Nucleus accumbens (tissue), 56 donors: Measurements from ENCODE around the gene ITFG2.

Experiments used
- DNase-seq, 56 donors: peaks; one replicate each; lab custom pipeline; 2025; lab: John Stamatoyannopoulos, UW

ITFG2 gene

DNA sequence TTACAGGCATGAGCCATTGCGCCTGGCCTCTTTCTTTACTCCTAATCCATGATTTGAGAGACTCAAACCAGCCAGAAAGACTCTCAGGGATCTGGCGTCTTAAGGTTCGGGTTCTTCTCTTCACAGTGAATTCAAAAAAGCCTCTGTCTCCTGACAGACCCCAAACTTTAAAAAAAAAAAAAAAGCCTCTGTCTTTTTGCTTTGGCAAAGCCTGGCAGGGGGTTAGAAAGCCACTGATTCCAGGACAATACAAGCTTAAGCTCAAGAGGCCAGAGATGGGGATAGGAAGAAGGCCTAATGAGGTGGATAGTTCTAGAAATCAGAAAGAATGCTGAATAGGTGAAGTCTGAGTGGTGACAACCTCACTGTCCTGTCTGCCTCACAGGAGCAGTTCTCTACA lies 13.6 kb downstream of the ITFG2 start:
- DNase-seq = no peak

DNA sequence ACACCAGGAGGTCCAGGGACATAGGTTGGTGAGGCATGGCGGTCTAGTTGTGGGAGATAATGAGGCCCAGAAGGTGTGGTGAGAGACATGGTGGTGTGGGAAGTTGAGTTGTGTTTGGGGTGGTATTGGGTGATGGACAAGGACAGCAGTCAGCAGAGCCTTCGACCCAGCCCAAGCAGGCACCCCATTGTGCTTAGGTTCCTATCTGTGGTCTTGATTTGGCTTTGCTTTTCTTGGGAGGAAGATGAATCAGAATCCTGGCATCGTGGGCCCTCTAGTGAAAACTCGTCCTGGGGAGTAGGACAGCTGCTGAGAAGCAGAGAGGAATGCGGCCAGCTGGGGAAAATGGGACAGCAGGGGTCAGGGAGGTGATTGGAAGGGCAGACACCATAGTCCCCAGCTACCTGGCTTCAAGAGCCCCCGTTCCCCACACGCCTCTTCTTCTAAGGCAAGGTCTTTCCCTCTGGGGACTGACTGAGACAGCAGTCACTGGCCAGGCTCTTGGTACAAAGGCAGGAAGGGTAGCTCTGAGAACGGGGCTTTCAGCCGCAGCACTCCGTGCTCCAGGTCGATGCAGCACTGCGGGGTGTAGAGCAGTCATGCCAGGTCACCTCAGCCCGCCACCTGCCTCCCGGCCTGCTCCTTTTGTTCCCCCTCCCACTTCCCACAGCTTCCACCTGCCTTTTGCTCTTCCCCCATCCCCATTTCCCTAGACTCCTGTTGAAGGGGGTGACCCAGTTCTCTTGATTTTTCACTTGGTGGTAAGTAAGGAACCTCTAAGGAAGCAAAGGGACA lies 14.4 kb downstream of the ITFG2 start:
- no peak for DNase-seq

DNA sequence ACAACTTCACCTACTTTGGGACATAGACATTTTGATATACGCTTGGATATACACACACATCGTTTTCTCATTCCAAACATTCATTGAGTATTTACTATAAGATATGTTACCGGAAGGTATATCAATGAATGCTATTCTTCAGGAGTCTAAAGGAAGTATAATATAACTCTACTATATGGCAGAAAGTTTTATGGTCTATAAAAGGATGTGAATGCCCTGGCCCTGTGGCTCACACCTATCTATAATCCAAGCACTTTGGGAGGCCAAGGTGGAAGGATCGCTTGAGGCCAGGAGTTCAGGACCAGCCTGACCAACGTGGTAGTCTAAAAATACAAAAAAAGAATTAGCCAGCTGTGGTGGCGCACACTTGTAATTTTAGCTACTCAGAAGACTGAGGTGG lies 16.8 kb downstream of the ITFG2 start:
- no peak for DNase-seq

DNA sequence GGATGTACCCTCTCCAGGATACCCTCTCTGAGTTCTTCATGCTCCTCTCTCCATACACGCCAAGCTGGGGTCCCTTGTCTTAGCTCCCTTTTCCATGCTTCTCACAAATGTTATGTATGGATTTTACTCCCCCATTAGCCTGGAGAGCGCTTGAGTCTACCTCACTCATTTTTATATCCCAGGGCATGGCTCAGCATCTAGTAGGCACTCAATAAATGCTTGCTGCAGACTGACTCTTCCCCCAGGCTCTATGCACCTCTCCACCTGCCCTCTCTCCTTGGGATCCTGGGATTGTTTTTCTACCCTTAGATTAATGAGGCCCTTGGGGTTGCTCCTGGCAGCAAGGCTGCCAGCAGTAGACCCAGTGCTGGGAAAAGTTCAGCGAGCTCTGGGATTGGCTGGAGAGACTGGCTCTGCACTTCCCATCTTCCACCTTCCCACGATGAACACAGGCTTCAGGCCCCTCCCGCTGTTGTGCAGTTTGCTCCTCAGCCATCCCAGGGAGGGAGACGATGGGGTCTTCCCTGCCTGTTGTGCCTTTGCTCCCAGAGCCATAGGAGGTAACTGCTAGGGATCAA lies 20.2 kb downstream of the ITFG2 start:
- no peak for DNase-seq

DNA sequence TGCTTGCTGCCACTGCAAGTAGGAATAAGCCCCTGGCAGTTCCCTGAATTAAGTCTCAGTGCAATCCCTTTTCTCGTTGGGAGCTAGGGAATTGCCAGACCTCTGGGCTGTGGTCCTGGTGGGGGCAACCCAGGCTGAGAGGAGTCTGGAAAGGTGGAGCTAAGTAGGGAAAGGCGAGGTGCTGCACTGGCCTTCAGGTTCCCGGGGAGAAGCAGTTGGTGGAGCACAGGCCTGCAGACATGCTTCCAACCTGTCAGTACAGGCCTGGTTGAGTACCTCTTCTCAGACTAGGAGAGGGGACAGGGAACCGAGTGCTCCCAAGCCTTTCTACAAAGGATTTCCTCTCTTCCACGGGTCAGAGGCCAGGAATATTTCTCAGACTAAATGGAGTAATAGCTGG lies 20.9 kb downstream of the ITFG2 start:
- no peak for DNase-seq

DNA sequence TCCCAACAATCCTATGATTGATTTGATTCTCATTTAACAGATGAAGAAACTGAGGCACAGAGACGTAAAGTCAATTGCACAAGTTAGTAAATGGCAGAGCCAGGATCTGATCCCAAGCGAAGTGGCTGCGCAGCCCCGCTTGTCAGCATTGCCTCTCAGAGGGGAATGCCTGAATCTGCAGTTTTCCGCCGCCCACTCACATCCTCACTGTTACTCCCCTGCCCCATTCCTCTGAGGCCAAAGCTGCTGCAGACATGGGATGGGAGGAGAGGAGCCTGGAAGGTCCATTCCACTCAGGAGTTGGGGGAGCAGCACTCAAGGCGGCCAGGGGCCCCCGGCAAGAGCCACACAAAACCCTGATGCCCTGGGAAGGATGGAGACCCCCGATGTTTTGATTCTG lies 21.3 kb downstream of the ITFG2 start:
- DNase-seq = peak in 4 of 56 donors; percentile 4 to 7 (median 7)

DNA sequence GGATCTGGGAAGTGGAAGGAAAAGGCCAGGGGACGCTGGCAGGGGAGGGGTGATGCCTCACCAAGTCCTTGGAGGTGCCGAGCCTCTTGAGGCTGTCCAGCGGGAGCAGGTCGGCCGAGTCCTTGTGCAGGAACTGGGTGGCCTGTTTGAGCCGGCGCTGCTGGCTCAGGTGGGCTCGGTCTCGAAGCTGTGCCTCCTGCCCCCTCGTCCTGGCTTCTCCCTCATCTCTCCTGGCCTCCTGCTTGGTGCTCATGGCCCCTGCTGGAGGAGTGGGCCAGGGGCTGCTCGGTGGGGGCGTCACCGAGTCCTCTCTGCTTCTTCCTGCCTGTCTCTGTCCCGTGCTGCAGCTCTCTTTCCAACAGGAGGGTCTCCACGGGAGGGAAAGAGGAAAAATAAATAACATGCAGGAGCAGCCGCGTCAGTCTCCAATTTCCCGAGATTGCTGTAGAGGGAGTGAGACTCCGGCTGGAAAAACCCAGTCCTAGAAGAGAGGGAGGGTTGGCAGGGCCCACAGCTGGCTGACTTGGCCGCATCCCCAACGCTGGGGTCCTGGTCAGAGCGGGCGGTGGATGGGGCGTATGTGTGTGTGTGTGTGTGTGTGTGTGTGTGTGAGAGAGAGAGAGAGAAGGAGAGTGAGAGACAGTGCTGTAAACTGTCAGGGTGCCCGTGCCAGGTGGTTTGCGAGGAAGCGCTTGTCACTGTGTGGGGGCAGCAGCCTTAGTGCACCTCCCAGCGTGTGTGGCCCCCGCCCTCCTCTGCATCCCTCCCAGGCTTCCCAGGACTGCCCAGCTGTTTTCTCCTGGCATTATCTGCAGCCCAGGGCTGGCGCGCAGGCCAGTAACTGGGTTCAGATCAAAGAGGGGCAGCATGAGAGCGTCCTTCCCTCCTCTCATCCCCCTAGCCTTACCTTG lies 22.4 kb downstream of the ITFG2 start, which contains the start of gene NRIP2:
TSS of gene NRIP2 (minus strand) at position 455 of the 911 bp plus-strand sequence. CDS start at position 403, 52 bp downstream.
- DNase-seq = peak in 50 of 56 donors; percentile 20 to 85 (median 62)

DNA sequence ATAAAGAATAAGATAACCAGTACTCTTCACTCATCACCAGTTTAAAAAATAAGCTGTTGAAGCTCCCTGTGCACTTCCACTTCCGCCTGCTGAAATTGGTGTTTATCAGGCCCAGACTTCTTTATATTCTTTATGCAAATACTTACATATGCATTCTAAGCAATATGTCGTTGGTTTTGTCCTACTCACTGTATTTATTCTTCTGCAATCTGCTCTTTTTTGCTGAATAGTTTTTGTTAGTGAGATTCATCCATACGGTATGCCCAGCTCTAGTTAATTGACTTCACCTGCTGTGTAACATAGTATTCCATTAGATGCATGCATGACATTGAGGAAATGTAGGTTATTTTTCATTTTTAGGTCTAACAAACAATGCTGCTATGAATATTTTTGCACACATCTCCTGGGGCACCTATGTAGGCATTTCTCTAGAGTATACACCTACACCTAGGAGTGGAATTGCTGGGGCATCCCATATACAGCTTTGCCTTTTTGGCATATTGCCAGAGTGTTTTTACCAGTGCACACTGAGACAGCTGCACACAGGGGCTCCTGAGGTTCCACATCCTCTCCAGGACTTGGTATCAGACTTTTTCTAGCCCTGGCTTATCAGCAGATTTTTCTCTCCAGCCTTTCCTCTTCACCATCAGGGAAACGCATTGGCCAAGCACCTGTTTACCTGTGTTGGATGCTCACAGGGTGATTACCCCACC lies 23.4 kb downstream of the ITFG2 start:
- DNase-seq = no peak

DNA sequence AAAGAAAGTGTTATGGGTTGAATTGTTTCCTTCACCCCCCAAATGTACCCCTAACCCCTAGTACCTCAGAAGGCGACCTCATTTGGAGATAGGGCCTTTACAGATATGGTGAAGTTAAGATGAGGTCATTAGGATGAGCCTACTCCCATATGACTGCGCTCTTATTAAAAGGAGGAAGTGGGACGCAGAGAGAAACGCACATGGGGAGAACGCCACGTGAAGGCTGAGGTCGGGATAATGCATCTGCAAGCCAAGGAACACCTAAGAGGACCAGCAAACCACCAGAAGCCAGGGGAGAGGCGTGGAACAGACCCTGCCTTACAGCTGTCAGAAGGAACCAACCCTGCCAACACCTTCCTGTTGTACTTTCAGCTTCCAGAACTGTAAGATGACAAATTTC lies 24.1 kb downstream of the ITFG2 start:
- no peak for DNase-seq

DNA sequence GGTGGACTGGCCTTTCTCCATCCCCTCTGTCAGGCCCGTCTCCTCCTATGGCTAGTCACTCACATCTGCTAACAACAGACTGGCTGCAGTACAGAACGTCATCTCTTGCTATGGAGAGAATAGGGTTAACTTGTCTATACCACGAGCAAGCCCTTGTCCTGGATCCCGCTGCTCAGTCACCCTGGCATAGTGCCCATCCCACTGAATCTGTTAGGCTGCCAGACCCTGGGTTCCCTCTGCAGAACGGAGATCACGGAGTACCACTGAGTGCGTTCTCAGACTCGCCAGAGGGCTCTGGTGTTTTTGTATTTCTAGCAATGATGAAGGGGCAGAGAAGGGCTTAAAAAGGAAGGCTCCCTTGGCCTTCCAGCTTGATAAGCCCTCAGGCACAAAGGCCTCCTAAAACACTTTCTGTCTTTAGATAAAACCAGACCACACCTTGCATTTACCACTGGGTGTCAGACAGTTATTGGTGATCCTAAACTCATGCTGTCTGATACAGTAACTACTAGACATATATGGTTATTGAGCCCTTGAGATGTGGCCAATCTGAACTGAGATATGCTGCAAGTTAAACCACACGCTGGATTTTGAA lies 28.7 kb downstream of the ITFG2 start:
- DNase-seq = peak in 2 of 56 donors; percentile 19 to 36

DNA sequence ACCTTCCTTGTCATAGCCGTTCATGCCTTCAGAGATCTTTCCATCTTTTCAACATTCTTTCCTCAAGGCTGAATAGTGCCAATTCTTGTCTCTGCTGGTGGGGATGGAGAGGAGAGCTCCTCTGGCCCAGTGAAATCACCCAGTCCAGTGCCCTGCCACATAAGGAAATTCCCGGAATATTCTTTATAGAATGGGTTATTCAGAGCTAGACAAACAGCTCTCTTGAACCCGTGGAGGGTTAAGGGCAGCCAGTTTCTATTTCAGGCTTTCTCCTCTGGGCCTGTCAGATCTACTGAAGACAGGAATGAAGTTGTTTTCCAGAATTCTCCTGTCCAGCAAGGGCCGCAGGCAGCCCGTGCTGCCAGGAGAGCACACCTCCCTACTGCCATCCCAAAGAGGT lies 30.5 kb downstream of the ITFG2 start:
- DNase-seq = no peak

DNA sequence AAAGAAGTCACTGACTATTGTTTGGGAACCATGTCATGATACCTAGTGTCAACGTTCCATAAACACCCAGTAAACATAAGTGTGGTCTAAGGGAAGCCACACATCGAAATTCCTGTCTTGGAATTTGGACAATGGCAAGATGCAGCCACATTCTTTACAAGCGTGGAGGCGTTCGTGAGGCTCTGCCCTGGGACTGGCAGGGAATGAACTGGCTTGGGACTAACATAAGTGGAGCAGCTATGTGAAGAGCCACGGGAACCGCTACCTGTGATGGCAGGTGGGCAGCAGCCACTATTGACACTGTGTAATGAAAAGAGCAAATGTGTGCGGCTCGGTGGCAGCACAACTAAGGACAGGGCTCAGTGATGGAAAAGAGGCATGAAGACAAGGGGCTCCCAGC lies 32.3 kb downstream of the ITFG2 start:
- DNase-seq = no peak

DNA sequence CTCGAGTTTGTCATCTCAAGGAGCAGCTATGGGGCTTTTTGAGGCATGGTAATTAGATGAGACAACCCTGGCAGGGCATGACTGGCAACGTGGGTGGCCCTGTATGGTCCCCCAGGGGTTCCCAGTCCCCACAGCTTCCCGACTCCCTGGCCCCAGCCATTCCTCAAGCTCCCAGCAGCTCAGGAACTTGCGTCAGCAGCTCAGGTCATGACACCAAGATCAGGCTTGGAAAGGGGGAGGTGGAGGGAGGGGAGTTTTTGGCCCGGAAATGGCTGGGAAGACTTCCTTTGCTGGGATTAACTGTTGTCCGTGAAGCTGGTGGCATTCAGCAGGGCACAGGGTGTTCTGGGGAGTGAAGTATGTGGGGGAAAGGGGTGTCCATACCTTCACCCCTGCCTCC lies 32.8 kb downstream of the ITFG2 start:
- DNase-seq = no peak

DNA sequence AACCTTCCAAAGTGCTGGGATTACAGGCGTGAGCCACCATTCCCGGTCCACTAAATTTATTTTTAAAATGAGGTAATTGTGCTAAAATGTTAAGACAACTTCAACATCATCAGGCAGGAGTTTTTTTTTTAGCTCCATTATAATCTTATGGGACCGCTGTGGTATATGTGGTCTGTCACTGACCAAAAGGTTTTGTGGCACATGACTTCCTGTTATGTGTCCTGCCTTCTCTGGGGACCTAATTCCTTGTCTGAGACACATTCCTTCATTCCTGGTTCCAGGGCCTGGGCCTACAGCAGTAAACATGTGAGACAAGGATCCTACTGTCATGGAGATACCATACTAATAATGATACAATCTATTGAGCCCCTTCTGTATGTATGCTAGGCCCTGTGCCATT lies 39.5 kb downstream of the ITFG2 start:
- DNase-seq = no peak

DNA sequence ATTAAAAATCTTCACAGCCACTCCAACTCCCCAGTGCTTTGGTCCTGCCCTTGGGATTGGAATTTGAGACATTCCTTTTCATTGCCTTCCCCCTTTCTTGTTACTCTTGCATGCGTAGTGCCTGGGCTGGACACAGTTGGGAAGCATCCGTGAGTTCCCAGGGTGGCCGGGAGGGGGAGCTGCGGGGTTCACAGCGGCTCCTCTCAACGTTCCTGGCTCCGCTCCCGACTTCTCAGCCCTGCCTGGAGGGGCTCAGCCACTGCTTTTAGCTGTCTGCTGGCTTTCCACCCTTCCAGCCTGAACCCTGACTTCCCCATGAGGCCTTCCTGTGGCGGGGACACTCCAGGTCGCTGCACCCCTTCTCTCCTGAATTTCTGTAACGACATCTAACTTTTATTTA lies 41.2 kb downstream of the ITFG2 start:
- peak in 49 of 56 donors; percentile 6 to 89 (median 56) for DNase-seq

DNA sequence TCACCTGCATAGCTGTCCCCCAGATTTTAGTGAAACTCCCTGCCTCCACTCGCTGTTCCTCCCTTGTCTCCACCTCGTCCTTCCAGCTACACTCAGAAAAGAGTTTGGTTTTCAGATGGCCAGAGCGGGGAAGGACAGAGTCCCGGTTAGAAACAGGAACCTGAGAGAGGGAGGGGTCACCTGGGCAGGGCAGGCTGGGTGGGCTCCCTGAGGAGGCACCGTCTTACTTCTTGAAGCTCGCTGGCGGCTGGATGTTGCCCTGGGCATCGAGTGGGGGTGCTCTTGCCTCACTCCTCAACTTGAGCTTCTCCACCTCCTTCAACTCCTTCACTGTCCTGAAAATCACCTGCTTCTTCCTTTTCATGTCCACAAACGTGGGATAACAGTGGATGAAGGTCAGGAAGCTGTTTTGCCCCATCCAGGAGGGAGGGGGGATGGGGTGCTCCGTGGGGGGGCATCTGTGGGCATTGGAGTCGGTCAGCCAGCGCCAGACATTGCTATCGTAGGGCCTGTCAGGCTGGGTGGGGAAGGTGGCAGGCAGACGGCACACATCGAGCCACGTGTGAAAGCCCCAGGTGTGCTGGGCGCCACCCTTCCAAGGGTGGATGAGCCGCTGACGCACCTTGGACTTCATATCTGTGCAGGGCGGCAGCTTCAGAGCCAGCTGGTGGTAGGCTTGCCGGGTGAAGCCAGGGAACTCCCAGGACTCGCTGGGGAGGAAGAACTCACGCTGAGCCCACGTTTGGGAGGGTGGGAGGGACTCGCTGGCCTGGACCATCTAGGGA lies 42.4 kb downstream of the ITFG2 start:
- DNase-seq = no peak

DNA sequence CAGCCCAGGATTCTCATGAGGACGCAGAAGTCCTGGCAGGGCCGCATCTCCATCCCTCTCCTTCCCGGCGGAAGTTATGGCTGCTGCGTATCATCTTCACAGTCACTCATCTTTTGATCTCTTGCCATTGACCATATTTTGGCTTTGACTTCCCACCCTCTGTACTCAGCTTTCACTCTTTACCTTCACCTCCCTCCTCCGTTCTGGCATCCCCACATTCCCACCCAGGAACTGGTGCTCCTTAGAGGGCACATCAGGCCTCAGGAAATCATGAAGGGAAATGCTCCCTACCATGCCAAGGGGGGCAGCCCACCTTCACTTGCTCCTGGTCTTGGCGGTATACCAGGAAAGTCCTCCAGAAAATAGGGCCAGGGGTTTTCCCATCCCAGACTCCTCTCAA lies 43.1 kb downstream of the ITFG2 start:
- no peak for DNase-seq

DNA sequence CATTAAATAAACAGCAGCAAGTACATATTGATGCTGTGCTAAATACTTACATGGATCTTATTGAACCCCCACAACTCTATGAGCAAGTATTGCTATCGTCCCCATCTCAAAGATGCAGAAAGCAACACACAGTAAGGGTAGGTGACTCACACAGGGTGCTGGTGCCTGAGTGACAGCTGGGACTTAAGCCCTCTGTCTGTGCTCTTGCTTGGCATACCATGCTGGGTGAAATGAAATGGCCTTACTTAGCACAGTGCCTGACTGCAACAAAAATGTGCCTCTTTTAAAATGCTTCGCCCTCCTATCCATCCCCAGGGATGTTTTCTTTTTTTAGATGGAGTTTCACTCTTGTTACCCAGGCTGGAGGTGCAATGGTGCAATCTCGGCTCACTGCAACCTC lies 43.6 kb downstream of the ITFG2 start:
- DNase-seq = no peak

DNA sequence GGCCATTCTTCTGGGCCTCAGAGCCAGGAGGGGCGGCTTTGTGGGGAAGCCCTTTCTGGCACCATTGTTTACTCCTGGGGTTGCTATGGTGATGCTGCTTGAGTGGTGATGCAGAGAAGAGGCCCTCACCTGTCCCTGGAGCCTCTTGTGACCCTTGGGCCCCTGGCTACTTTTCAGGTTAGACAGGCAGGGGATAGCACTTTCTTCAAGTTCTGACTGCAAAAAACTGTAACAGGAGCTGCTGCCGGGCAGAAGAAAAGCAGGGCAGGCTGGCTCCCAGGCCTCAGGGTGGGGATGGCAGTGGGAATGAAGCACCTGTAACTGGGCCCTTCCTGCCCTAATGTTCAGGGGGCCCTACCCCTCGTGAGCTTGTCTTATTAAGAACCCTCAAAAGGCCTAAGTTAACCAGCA lies 44.6 kb downstream of the ITFG2 start, which contains the start of gene TEX52:
TSS of gene TEX52 (minus strand) at position 19 of the 411 bp plus-strand sequence. CDS start at position 6, 13 bp downstream.
- DNase-seq = no peak
